ENCODE measurements around the gene DDTL.
"Not testable (repeated sequence)": the region's sequence is repeated elsewhere in the genome, so short reads cannot be mapped to it uniquely, and the experiment has no call there.

DDTL gene

DNA sequence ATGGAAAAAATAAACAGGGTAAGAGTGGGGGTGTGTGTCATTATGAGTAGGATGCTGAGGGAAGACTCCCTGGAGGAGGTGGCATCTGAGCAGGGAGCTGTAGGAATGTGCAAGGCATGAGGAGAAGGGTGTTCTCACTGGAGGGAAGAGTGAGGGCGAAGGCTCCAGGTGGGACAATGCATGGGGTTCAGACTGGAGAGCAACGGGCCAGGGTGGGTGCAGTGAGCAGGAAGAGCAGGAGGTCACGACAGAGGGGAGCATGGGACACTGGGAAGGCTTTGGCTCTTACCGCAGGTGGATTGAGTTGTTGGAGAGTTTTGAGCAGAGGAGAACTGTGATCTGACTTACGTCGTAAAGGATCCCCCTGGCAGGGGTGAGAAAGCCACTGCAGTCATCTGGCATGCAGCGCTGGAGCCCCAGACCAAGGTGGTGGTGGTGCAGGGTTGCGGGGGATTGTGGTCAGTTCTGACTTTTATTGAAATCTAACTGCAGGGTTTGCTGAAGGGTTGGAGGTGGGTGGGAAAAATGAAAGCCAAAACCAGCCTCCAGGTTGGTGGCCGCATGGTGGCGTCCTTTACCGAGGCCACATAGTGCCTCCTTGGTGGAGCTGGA, 13.8 kb upstream of the DDTL start:
- DNase-seq (ENCODE audit: extremely low read depth, low read depth); H3K4me3 ChIP-seq (replicated peaks; ENCODE audit: low read depth, low read length): not testable (repeated sequence)

DNA sequence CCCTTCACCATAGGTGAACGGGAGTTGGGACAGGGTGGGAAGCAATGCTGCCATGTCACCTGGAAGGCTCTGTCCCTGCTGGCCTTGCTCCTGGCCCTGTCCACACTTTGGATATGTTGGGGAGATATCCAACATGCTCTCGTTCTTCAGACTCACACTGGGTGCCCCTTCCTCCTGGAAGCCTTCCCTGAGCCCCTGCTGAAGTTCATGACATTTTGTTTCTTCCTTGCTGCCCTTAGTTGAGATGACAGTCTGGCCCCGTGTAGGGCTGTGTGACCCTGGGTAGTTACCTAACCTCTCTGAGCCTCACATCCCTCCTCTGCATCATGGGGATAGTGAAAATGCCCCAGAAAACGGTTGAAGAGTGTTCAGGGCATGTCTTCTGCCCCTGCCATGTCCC, 13.2 kb upstream of the DDTL start:
- not testable (repeated sequence) for DNase-seq (ENCODE audit: extremely low read depth, low read depth)

DNA sequence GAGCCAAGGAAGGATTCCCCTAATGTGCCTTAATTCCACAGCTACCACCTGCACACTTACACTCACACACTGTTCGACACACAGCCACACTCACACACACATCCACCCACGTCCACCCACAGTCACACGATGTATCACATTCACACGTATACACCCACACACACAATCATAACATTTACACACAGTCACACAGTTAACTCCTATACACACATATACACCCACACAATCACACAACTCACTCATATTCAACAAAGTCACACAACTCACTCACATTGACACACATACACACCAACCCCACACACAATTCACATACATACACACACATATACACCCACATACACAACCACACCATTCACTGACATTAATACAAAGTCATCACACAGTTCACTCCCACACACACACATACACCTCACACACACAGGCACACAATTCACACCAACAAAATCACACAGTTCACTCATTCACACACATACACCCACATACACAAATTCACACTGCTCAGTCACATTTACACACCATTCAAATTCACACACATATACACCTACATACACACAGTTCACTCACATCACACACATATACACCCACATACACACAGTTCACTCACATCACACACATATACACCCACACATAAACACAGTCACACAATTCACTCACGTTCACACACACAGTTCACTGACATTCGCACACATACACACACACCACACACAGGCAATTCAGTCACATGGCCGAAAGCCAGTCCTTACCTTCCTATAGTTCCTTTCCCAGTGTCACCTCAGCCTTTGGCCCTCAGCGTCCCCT, 12.3 kb upstream of the DDTL start:
- H3K4me3 ChIP-seq (replicated peaks; ENCODE audit: low read depth, low read length); DNase-seq (ENCODE audit: extremely low read depth, low read depth): not testable (repeated sequence)

More for the DNA sequence above, 13.2 kb upstream of the DDTL start:
- H3K4me3 ChIP-seq (replicated peaks; ENCODE audit: low read depth, low read length) = not testable (repeated sequence)

DNA sequence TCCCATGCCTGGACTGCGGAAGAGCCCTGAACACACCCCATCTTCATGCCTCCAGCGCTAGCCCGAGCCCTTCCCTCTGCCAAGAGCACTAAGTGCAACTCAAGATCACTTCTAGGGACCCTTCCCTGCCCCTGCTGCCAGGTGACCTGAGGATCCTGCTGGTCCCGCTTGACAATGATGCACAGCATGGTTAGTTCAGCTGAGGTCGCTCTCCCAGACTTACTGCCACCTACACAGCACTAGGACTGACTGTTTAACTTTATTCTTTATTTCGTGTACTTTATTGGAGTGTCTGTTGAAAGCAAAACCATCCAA, 11.7 kb upstream of the DDTL start:
- H3K4me3 ChIP-seq (replicated peaks; ENCODE audit: low read depth, low read length); DNase-seq (ENCODE audit: extremely low read depth, low read depth): not testable (repeated sequence)

DNA sequence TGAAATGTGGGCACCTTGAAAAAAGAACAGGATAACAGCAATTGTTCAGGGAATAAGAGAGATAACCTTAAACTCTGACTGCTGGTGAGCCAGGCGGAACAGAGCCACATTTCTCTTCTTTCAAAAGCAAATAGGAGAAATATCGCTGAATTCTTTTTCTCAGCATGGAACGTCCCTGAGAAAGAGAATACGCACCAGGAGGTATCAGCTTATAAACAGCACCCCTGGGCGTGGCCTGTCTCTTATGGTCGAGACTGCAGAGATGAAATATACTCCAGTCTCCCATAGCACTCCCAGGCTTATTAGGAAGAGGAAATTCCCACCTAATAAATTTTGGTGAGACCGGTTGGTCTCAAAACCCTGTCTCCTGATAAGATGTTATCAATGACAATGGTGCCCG, 10.8 kb upstream of the DDTL start:
- DNase-seq (ENCODE audit: extremely low read depth, low read depth); H3K4me3 ChIP-seq (replicated peaks; ENCODE audit: low read depth, low read length): not testable (repeated sequence)

DNA sequence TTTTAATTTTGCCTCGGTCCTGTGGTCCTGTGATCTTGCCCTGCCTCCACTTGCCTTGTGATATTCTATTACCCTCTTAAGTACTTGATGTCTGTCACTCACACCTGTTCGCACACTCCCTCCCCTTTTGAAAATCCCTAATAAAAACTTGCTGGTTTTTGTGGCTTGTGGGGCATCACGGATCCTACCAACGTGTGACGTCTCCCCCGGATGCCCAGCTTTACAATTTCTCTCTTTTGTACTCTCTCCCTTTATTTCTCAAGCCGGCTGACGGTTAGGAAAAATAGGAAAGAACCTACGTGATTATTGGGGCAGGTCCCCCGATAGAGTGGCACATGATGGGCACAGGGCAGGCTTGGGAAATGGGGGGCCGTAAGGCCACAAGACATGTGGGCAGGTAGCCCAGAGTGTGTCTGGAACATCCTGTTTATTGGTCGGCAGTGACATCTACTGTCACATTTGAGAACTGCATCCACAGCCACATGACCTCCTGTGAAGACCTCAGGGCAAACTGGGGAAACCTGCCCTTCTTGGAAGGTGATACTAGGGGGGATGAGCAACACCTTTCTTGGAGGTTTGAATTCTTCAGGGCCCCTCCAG, 10.3 kb upstream of the DDTL start:
- DNase-seq (ENCODE audit: extremely low read depth, low read depth) = peak; percentile 59
- TF ChIP-seq, protein P1, sequence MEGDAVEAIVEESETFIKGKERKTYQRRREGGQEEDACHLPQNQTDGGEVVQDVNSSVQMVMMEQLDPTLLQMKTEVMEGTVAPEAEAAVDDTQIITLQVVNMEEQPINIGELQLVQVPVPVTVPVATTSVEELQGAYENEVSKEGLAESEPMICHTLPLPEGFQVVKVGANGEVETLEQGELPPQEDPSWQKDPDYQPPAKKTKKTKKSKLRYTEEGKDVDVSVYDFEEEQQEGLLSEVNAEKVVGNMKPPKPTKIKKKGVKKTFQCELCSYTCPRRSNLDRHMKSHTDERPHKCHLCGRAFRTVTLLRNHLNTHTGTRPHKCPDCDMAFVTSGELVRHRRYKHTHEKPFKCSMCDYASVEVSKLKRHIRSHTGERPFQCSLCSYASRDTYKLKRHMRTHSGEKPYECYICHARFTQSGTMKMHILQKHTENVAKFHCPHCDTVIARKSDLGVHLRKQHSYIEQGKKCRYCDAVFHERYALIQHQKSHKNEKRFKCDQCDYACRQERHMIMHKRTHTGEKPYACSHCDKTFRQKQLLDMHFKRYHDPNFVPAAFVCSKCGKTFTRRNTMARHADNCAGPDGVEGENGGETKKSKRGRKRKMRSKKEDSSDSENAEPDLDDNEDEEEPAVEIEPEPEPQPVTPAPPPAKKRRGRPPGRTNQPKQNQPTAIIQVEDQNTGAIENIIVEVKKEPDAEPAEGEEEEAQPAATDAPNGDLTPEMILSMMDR (IDR thresholded peaks at IDR 0.05; ENCODE audit: low read depth, low read length, missing control alignments) = peak; percentile 79

DNA sequence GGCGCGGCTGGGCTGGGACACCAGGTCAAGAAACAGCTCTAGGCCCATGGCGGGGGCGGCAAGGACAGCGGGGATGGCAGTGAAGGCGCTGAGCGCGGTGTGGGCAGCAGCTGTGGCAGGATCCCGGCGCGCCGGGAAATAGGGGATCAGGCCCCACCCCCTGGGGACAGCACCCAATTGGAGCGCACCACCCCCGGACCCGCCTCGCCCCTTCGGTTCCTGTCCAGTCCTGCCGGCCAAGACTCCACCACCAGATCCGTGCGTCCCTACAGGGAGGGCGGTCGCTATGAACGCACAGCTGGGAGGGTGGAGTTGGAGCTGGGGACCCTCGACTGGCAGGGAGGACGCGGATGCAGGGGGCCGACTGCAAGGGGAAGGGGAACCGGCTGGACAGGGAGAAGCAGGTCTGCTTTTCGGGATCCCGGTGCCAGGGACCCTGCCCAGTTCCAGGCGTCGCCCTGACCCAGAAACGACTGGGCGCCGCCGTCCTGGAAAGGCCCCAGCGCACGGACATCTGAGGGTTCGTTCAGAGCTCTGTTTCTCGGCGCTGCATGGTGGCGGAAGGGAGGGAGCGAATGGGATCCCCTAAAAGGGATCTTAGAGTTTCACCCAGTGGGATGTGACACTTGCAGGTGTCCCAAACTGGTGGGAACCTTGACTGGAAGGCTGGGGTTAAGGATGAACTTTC, 5.5 kb upstream of the DDTL start, which contains the start of gene GSTT2B:
GSTT2B (minus strand) TSS at position 112 of the 688 bp plus-strand sequence; CDS start at position 48, 64 bp downstream.
- peak within 1 kb of the TSS; percentile 45 for H3K4me3 ChIP-seq (replicated peaks; ENCODE audit: low read depth, low read length)
- DNase-seq (ENCODE audit: extremely low read depth, low read depth) = not testable (repeated sequence)

More for the DNA sequence above, 10.3 kb upstream of the DDTL start:
- H3K4me3 ChIP-seq (replicated peaks; ENCODE audit: low read depth, low read length) = not testable (repeated sequence)

DNA sequence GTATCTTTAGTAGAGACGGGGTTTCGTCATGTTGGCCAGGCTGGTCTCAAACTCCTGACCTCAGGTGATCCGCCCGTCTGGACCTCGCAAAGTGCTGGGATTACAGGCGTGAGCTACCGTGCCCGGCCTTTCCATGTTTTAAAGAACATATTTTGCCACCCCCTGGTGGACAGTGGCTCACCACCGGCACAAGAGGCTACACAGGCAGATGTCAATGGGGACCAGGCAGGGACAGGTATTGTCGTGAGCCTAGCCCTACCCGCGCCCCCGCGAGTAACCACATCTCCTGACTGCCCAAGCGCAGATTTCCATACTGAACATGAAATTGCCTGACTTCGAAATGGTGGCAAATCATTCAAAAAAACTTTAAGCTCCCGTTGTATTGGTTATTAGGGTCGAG, 594 bp upstream of the DDTL start:
- DNase-seq (ENCODE audit: extremely low read depth, low read depth); H3K4me3 ChIP-seq (replicated peaks; ENCODE audit: low read depth, low read length): not testable (repeated sequence)

DNA sequence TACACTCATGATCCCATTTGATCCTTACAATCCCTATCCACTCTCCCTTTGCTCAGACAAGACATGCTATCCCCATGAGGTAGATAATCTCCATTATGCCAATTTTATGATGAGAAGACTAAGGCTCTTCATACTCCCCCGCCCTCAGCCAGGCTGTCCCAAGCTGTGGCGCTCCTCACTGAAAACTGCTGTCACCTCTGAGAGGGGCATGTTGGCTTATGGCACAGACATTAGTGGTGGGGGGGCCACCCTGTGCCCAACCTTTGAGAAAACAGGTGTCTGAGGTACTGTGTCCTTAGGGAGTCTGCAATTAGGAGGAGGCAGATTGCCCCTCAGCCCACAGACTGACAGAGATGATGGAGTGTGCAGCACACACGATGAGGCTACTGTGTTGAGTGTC, 2.4 kb downstream of the DDTL start:
- 0 out of 2 replicates have a peak overlapping the region, but pooled peaks have one; percentile 3 for H3K4me3 ChIP-seq (replicated peaks; ENCODE audit: low read depth, low read length)
- no peak for DNase-seq (ENCODE audit: extremely low read depth, low read depth)
- TF ChIP-seq, protein P1 (IDR thresholded peaks at IDR 0.05; ENCODE audit: low read depth, low read length, missing control alignments) = no peak

DNA sequence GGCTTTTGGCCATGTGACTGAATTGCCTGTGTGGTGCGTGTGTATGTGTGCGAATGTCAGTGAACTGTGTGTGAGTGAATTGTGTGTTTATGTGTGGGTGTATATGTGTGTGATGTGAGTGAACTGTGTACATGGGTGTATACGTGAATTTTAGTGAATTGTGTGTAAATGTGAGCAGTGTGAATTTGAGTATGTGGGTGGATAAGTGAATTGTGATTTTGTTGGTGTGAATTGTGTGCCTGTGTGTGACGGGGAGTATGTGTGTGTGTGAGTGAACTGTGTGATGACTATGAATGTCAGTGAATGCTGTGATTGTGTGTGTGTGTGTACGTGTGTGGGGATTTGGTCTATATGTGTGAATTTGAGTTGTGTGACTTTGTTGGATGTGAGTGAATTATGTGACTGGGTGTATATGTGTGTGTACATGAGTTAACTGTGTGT, 3.5 kb downstream of the DDTL start:
- no peak overlapping the region for H3K4me3 ChIP-seq (replicated peaks; ENCODE audit: low read depth, low read length)
- no peak for DNase-seq (ENCODE audit: extremely low read depth, low read depth)
- TF ChIP-seq, protein P1 (IDR thresholded peaks at IDR 0.05; ENCODE audit: low read depth, low read length, missing control alignments) = no peak

All from HFF-Myc (cell line).